Vein endothelial cell (primary cell): ENCODE results near the gene MKS1. TPM values are rescaled to one million over a fixed set of nuclear protein-coding genes. Genes with fewer than 3 reads are reported as not detected.

ENCODE experiments used
- total RNA-seq: library from RNA; depleted of rRNA; stranded (reverse); fragments of >200 nt; gene quantifications from 2 replicates; pipeline ENCODE4 v1.2.3, GENCODE V29; 2012

Gene MKS1
- total RNA-seq: 12.1 and 12.7 TPM in 2 replicates

DNA sequence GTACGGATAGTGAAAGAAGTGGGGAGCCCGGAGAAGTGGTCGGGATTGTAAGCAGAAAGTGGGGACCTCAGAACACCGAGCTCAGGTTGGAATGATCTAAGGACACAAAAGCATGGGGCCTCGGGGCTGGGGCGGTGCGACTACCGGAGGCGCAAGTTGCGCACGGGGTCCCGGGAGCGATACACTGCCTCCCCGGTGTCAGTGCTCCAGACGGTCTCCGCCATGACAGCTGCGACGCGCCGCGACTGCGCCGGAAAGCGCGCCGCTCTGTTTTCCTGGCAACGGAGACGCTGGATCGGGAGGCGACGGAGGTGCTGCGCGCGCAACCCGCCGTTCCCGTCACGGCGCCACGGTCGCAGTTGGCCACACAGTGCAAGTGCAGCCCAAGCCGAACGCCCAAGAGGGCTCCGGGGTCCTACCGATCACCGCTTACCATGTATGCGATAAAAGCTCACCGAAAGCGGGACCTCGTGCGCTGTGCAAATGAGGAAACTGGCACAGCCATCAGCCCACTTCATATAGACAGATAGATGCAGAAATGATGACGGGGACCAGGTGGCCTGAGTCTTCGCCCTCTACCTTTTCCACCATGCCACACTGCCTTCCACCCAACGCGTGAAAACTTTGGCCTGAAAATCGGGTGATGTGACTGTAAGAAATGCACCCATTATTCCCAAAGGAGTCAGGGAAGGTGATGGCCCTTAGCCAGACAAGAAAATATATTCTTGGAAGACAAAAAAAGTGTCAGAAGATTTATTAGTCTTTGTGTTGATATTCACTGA lies at the start of gene MKS1:
TSS of gene MKS1 (minus strand) at position 249 of the 782 bp plus-strand sequence. CDS start at position 224, 25 bp downstream.

GRCh38 chr17:58238147-58238634 lies 19.1 kb upstream of the MKS1 start, which contains the start of gene LPO:
Gene LPO (plus strand): TSS chr17:58238584. CDS start chr17:58242980, 4,396 bp downstream.

GRCh38 chr17:58192612-58193011 lies 26.4 kb downstream of the MKS1 start, which contains the start of gene EPX:
Gene EPX (plus strand): TSS chr17:58192726. CDS start chr17:58192847, 121 bp downstream.

DNA sequence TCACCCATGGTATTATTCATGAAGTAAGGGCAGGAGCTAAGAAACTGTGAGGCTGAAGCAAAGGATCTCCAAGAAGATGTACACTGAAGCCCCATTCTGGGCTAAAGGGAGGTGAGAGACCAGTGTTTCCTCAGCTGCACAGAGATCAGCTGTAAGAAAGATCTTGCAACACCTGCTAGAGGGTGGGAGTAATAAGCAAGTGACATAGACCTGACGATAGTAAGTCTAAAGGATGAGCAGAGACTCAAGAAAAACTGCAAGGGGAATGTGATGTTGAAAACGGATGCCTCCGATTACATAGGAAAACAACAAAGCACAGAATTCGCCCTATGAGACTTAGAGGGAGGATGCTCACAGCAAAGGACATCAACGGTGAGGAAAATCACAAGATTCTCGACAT lies 52.4 kb downstream of the MKS1 start, which contains the start of gene OR4D2:
TSS of gene OR4D2 (plus strand) at position 301 of the 400 bp plus-strand sequence. CDS start 2,674 bp downstream, outside the sequence.

Other genes with a start within 250 kb of the MKS1 start
- 52.0 and 60.4 TPM in 2 replicates for gene VEZF1, start 231.0 kb downstream of the MKS1 start, total RNA-seq
- gene SRSF1, start 212.0 kb downstream of the MKS1 start, total RNA-seq: 267 and 354 TPM in 2 replicates
- 6.9 and 8.2 TPM in 2 replicates for gene DYNLL2, start 135.8 kb downstream of the MKS1 start, total RNA-seq
- gene OR4D1, start 70.9 kb downstream of the MKS1 start, total RNA-seq: not detected in 2 replicates
- not detected in 2 replicates for gene OR4D2, start 52.3 kb downstream of the MKS1 start, total RNA-seq
- gene EPX, start 26.5 kb downstream of the MKS1 start, total RNA-seq: not detected in 2 replicates
- gene LPO, start 19.3 kb upstream of the MKS1 start, total RNA-seq: not detected in 2 replicates
- gene MPO, start 61.7 kb upstream of the MKS1 start, total RNA-seq: 0.10 TPM in 1 of 2 replicates, not detected in the other
- not detected in 2 replicates for gene TSPOAP1, start 109.5 kb upstream of the MKS1 start, total RNA-seq
- gene SUPT4H1, start 132.9 kb upstream of the MKS1 start, total RNA-seq: 44.8 and 55.5 TPM in 2 replicates
- not detected in 2 replicates for gene RNF43, start 198.3 kb upstream of the MKS1 start, total RNA-seq